Esophagus (tissue), 2 donors: ENCODE measurements around the gene MPPED1. TPM values are rescaled to one million over a fixed set of nuclear protein-coding genes. Genes with fewer than 3 reads are reported as not detected.

Experiments
- H3K27ac ChIP-seq, 2 donors: one replicate each; pipeline ENCODE4 v1.5.1; 2013; ENCODE audit warnings: low read depth in 2 of 2, mild to moderate bottlenecking in 2 of 2, inconsistent platforms in 1 of 2, low read length in 1 of 2, moderate library complexity in 1 of 2
- H3K27me3 ChIP-seq, 2 donors: one replicate each; pipeline ENCODE4 v1.6.1; 2013; ENCODE audit warnings: low read length in 2 of 2, control low read depth in 1 of 2, mild to moderate bottlenecking in 1 of 2; ENCODE audit not compliant: insufficient read depth in 2 of 2, control insufficient read depth in 1 of 2
- H3K36me3 ChIP-seq, 2 donors: one replicate each; pipeline ENCODE4 v1.6.1; 2013; ENCODE audit warnings: low read length in 1 of 2; ENCODE audit not compliant: control insufficient read depth in 2 of 2, insufficient read depth in 2 of 2
- H3K4me1 ChIP-seq, 2 donors: one replicate each; pipeline ENCODE4 v1.6.1; 2013; ENCODE audit warnings: low read length in 1 of 2; ENCODE audit not compliant: control insufficient read depth in 2 of 2, insufficient read depth in 2 of 2
- H3K4me3 ChIP-seq, 2 donors: one replicate each; pipeline ENCODE4 v1.5.1; 2013; ENCODE audit warnings: low read length in 2 of 2, mild to moderate bottlenecking in 2 of 2, low read depth in 1 of 2, moderate library complexity in 1 of 2
- H3K9me3 ChIP-seq, 2 donors: one replicate each; pipeline ENCODE4 v1.6.1; 2013; ENCODE audit warnings: mild to moderate bottlenecking in 2 of 2, low read depth in 1 of 2, low read length in 1 of 2, moderate library complexity in 1 of 2; ENCODE audit not compliant: control insufficient read depth in 2 of 2, insufficient read depth in 1 of 2
- WGBS, 2 donors: extraction: QIAGEN DNeasy Blood & Tissue Kit; methylation state at CpG; one replicate each; pipeline ENCODE4 v1.1.7; 2013; 5-methylcytosine and 5-hydroxymethylcytosine counted together
- polyA plus RNA-seq, 2 donors: library from polyadenylated mRNA; stranded (reverse); fragments of 200-250 nt; gene quantifications; one replicate each; pipeline ENCODE4 v1.2.3, GENCODE V29; 2013
- donor health status: healthy with polysubstance abuse.
- donor health status: Bipolar disorder and iron deficiency.

Gene MPPED1
- polyA plus RNA-seq, 2 donors: 0.01 TPM; not detected in 1

DNA sequence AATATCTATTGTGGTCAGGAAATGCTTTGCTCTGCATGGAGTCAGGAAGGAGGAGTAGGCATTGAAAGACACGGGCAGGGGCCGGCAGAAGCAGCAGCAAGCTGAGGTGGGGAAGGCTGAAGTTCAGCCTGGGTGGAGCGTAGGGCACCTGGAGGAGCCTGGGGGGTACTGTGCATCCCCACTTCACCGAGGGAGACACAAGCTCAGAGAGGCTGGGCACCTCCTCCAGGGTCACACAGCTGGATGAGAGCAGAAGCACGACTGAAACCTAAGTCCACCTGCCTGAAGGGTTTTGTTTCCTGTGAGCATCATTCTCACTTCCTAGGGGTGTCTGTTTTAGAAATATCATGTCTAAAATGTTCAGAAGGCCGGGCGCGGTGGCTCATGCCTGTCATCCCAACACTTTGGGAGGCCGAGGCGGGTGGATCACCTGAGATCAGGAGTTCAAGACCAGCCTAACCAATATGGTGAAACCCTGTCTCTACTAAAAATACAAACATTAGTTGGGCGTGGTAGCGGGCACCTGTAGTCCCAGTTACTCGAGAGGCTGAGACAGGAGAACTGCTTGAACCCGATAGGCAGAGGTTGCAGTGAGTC, 138.3 kb downstream of the MPPED1 start:
- Histone ChIP-seq H3K36me3 (no peaks in the 10 kb centered on the region), H3K4me3 (no peak overlapping the region), H3K27me3 (no peaks in the 10 kb centered on the region), H3K4me1 (peaks cover 0 to 2% of the 10 kb centered on the region in 2 donors), H3K27ac (no peak overlapping the region), H3K9me3 (no peaks in the 10 kb centered on the region)
- WGBS, 2 donors: 78 to 81% methylated on average over 14 of the region's 14 CpGs

GRCh38 chr22:43550672-43551071, 138.9 kb downstream of the MPPED1 start:
- WGBS, 2 donors: 85 to 91% methylated on average over 6 of the region's 6 CpGs
- Histone ChIP-seq H3K36me3 (no peaks in the 10 kb centered on the region), H3K4me3 (no peak overlapping the region), H3K27me3 (no peaks in the 10 kb centered on the region), H3K4me1 (peaks cover 0 to 2% of the 10 kb centered on the region in 2 donors), H3K9me3 (no peaks in the 10 kb centered on the region), H3K27ac (no peak overlapping the region)

DNA sequence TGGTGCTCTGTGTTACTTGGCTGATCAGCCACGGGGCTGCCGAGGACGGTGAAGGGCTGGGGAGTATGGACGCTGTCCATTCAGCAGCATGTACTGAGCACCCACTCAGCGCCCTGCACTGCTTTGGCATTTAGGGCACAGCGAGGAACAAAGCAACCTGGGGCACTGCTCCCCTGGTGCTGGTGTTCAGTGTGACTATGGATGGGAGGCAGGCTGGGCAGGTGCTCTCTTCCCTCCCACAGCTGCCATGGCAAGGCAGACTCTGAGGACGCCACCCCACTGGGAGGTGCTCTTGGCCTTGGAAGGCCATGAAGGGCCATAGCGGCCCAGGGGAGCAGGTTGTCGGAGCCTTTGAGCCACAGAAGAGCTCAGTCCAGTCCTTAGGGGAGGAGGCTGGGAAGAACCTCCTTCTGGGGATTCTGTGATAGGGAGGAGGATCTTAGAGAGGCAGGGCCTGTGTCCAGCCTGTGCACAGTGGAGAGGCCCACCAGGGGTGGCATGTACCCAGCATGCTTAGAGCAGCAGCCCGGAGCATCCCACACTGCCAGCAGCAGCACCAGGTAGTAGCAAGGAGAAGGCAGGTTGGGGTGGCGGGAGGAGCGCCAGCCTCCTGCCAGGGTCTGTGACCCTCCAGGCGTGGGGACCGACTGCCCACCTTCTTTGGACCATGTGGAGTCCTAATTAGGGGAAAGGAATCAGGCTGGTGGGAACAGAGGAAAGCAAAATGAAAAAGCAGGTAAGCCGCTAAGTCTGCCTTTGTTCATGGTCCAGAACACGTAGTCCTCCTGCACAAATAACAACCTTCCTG, 141.8 kb downstream of the MPPED1 start:
- H3K27ac ChIP-seq: no peak overlapping the region

GRCh38 chr22:43554259-43554636, 142.4 kb downstream of the MPPED1 start:
- WGBS, 2 donors: 89 to 91% methylated on average over 6 of the region's 6 CpGs
- Histone ChIP-seq H3K27ac (no peak overlapping the region), H3K9me3 (no peaks in the 10 kb centered on the region), H3K27me3 (no peaks in the 10 kb centered on the region), H3K36me3 (no peaks in the 10 kb centered on the region), H3K4me1 (peaks cover 0 to 2% of the 10 kb centered on the region in 2 donors), H3K4me3 (no peak overlapping the region)

More for the DNA sequence above, 141.8 kb downstream of the MPPED1 start:
- Histone ChIP-seq H3K4me3 (no peak overlapping the region), H3K9me3 (no peaks in the 10 kb centered on the region), H3K4me1 (peaks cover 0 to 2% of the 10 kb centered on the region in 2 donors), H3K27me3 (no peaks in the 10 kb centered on the region), H3K36me3 (no peaks in the 10 kb centered on the region)
- WGBS, 2 donors: 90 to 92% methylated on average over 16 of the region's 16 CpGs

GRCh38 chr22:43554694-43555365, 143.0 kb downstream of the MPPED1 start:
- no peaks in the 10 kb centered on the region for H3K27me3 ChIP-seq
- no peak overlapping the region for H3K4me3 ChIP-seq
- no peaks in the 10 kb centered on the region for H3K36me3 ChIP-seq
- H3K27ac ChIP-seq: no peak overlapping the region
- 89% methylated on average over 17 of the region's 17 CpGs for WGBS, 2 donors
- H3K9me3 ChIP-seq: no peaks in the 10 kb centered on the region
- H3K4me1 ChIP-seq: peaks cover 0 to 2% of the 10 kb centered on the region in 2 donors

GRCh38 chr22:43555561-43556515, 144.0 kb downstream of the MPPED1 start:
- H3K9me3 ChIP-seq: no peaks in the 10 kb centered on the region
- no peaks in the 10 kb centered on the region for H3K27me3 ChIP-seq
- no peaks in the 10 kb centered on the region for H3K4me1 ChIP-seq
- 78 to 80% methylated on average over 11 of the region's 11 CpGs for WGBS, 2 donors
- no peaks in the 10 kb centered on the region for H3K36me3 ChIP-seq
- no peak overlapping the region for H3K4me3 ChIP-seq
- no peak overlapping the region for H3K27ac ChIP-seq

Other genes starting within 250 kb of the MPPED1 start
- 10 to 100 TPM; 79.5 to 96.4 TPM for gene TTLL12, start 224.9 kb upstream of the MPPED1 start, polyA plus RNA-seq
- 1 to 10 TPM; 2.2 to 2.4 TPM for gene SCUBE1, start 68.6 kb upstream of the MPPED1 start, polyA plus RNA-seq